GM21723 (cell line): Measurements from ENCODE around the gene ANKRD26.
"Not testable (repeated sequence)": the region's sequence is repeated elsewhere in the genome, so short reads cannot be mapped to it uniquely, and the experiment has no call there.

Experiments
- ATAC-seq: cut with Tn5 transposase; IDR thresholded peaks from one replicate; pipeline ENCODE4 v1.9.1; 2021; ENCODE audit warnings: mild to moderate bottlenecking, moderate library complexity; ENCODE audit not compliant: unreplicated experiment

ANKRD26 gene

GRCh38 chr10:27099916-27100812 lies at the start of gene ANKRD26:
TSS of gene ANKRD26 (minus strand) at chr10:27100494. CDS start at chr10:27100326, 168 bp downstream.
- ATAC-seq = peak; percentile 80

GRCh38 chr10:27147701-27148100 lies 47.4 kb upstream of the ANKRD26 start:
- no peak for ATAC-seq

GRCh38 chr10:27145937-27146336 lies 45.6 kb upstream of the ANKRD26 start:
- no peak for ATAC-seq

GRCh38 chr10:27143686-27144085 lies 43.4 kb upstream of the ANKRD26 start:
- ATAC-seq = no peak

GRCh38 chr10:27138277-27138676 lies 38.0 kb upstream of the ANKRD26 start:
- no peak for ATAC-seq

- no peak for ATAC-seq
Measured at GRCh38 chr10:27134371-27134770, 34.1 kb upstream of the ANKRD26 start.

GRCh38 chr10:27108165-27108564 lies 7.9 kb upstream of the ANKRD26 start:
- no peak for ATAC-seq

GRCh38 chr10:27104919-27105318 lies 4.6 kb upstream of the ANKRD26 start:
- ATAC-seq = no peak

- ATAC-seq = no peak
Measured at GRCh38 chr10:27100813-27101347, 586 bp upstream of the ANKRD26 start.

- no peak for ATAC-seq
Measured at GRCh38 chr10:27099448-27099847, 846 bp downstream of the ANKRD26 start.

- no peak for ATAC-seq
Measured at GRCh38 chr10:27088119-27089044, 11.9 kb downstream of the ANKRD26 start.

GRCh38 chr10:27072436-27073114 lies 27.7 kb downstream of the ANKRD26 start:
- ATAC-seq = no peak

- ATAC-seq = no peak
Measured at GRCh38 chr10:27068217-27068891, 31.9 kb downstream of the ANKRD26 start.

GRCh38 chr10:27065084-27065483 lies 35.2 kb downstream of the ANKRD26 start:
- ATAC-seq = no peak

GRCh38 chr10:27052656-27053055 lies 47.6 kb downstream of the ANKRD26 start:
- ATAC-seq = no peak

GRCh38 chr10:27045247-27045646 lies 55.0 kb downstream of the ANKRD26 start:
- not testable (repeated sequence) for ATAC-seq

- no peak for ATAC-seq
Measured at GRCh38 chr10:27041196-27041595, 59.1 kb downstream of the ANKRD26 start.

- ATAC-seq = no peak
Measured at GRCh38 chr10:27038168-27038567, 62.1 kb downstream of the ANKRD26 start.

GRCh38 chr10:27035163-27035562 lies 65.1 kb downstream of the ANKRD26 start:
- ATAC-seq = no peak

GRCh38 chr10:27030060-27030459 lies 70.2 kb downstream of the ANKRD26 start:
- no peak for ATAC-seq
